Epidermal melanocyte (primary cell): ENCODE measurements around the gene JMJD7.

Experiments used
- DNase-seq: peaks from one replicate; pipeline ENCODE4 v3.0.0; 2011; ENCODE audit warnings: low spot score; ENCODE audit not compliant: insufficient read length

Gene JMJD7

DNA sequence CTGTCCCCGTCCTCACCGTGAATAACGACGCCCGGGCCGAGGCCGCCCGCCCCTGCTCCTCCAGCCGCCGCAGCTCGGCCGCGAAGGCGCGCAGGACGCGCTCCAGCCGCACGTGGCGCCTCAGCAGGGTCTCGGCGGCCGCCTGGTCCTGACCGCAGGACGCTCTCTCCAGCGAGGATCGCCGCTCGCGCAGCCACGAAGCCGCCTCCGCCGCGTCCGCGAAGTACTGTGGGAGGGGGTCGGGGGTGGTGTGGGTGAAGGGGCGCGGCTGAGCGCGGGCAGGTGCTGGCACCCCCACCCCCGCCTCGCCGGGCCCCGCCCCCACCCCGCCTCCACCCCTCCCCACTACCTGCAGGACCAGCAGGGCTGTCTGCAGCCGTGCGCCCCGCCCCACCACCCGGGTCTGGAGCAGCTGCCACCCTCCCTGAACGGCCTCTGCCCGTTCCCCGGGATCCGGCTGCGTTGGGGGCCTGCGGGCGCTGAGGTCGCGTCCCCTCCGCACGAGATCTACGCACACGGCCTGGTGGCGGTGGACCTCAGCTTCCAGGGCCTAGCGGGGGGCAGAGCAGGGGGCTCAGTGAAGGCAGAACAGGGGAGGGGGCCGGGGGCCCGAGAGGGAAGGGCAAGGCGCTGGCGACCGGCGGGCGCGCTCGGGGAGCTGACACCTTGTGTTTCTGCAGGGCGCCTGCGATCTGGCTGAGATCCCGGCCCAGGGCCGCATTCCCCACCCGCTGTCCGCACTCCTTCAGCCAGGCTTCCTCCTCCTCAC lies 54.2 kb downstream of the JMJD7 start:
- DNase-seq = no peak

- DNase-seq = no peak
Measured at GRCh38 chr15:41882689-41883483, 55.0 kb downstream of the JMJD7 start.

DNA sequence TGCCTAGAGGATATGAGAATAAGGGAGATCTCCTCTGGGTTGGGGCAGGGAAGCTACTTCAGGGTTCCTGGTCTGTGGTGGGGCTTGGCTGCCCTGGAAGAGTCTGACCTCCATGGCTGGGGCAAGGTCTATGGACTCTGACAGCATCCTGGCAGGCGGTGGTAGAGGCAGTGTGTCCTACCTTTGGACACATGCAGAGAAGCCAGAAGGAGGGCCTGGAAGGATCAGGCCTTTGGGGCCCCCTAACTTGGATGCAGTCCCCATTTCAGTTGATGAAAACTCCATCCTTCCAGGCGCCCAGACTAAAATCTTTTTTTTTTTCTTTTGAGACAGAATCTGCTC lies 55.6 kb downstream of the JMJD7 start:
- DNase-seq = no peak

- DNase-seq = no peak
Measured at GRCh38 chr15:41884458-41884857, 56.6 kb downstream of the JMJD7 start.

GRCh38 chr15:41885321-41885720 lies 57.4 kb downstream of the JMJD7 start:
- no peak for DNase-seq

DNA sequence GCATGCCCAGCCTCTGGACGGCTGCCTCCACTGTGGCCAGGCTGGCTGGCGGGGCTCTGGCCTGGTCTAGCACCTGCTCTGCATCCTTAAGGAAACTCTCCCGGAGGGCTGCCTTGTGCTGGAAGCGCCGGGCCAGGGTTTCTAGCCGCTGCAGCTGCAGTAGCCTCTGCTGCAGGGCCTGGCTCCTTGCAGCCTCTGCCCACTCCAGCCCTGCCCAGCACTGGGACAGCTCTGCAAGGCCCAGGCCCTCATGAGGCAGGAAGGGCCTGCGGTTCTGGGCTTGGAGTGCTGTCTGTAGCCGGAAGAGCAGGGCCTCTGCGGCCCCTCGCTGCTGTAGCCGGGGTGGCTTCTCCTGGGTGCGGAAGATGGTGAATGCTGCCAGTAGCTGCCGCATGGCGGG lies 57.9 kb downstream of the JMJD7 start:
- no peak for DNase-seq

GRCh38 chr15:41886741-41887140 lies 58.8 kb downstream of the JMJD7 start:
- DNase-seq = no peak

DNA sequence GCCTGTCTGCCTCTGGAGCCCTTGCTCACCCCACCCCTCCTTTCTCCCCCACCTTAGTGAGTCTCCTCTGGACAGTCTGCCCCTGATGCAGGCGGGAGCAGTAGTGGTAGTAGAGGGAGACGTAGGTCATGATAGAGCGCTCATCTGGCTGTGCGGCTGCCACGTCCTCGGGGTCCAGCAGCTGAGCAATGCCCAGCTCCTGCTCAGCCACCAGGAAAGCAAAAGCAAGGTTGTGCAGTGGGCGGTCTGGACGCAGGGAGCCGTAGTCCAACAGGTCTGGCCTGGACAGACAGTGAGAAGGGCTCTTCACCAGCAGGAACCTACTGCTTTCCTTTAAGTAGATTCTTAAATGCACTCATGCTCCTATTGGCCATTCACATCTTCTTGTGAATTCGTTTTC lies 59.3 kb downstream of the JMJD7 start:
- no peak for DNase-seq
